MM.1S (cell line): ENCODE results near the gene PHF21B.

Source experiments
- DNase-seq: peaks from one replicate; pipeline ENCODE4 v3.0.0-alpha.2; 2015
- H2AFZ ChIP-seq: fragments of 300-600 bp; sonication (generic); 2 replicates; pipeline ENCODE4 v1.6.0; 2016; ENCODE audit warnings: antibody characterized with exemption, low read length
- H3F3A ChIP-seq: fragments of 300-600 bp; sonication (generic); 2 replicates; pipeline ENCODE4 v1.6.1; 2016; ENCODE audit warnings: mild to moderate bottlenecking, antibody characterized with exemption, low read length, moderate library complexity, mixed read lengths; ENCODE audit not compliant: insufficient read depth
- H3K27ac ChIP-seq: fragments of 300-600 bp; sonication (generic); 2 replicates; pipeline ENCODE4 v1.5.1; 2016; ENCODE audit warnings: mild to moderate bottlenecking, low read length
- H3K27me3 ChIP-seq: fragments of 300-600 bp; sonication (generic); replicated peaks from 2 replicates; pipeline ENCODE4 v1.6.0; 2016; ENCODE audit warnings: low read length; ENCODE audit not compliant: insufficient read depth
- H3K36me3 ChIP-seq: fragments of 300-600 bp; sonication (generic); replicated peaks from 2 replicates; pipeline ENCODE4 v1.6.1; 2016; ENCODE audit warnings: mild to moderate bottlenecking, low read length, mixed read lengths; ENCODE audit not compliant: insufficient read depth
- H3K4me1 ChIP-seq: fragments of 300-600 bp; sonication (generic); 2 replicates; pipeline ENCODE4 v1.6.1; 2016; ENCODE audit warnings: low read length, mixed read lengths
- H3K4me2 ChIP-seq: fragments of 300-600 bp; sonication (generic); 2 replicates; pipeline ENCODE4 v1.6.0; 2016; ENCODE audit warnings: low read depth, low read length
- H3K4me3 ChIP-seq: fragments of 300-600 bp; sonication (generic); 2 replicates; pipeline ENCODE4 v1.5.1; 2016; ENCODE audit warnings: low read length, mixed read lengths
- H3K79me2 ChIP-seq: fragments of 300-600 bp; sonication (generic); 2 replicates; pipeline ENCODE4 v1.6.1; 2016; ENCODE audit warnings: mixed run types, low read length, mixed read lengths
- H3K9ac ChIP-seq: fragments of 300-600 bp; sonication (generic); 2 replicates; pipeline ENCODE4 v1.6.1; 2016; ENCODE audit warnings: low read length, mixed read lengths
- H3K9me2 ChIP-seq: fragments of 300-600 bp; sonication (generic); replicated peaks from 2 replicates; pipeline ENCODE4 v1.6.1; 2016; ENCODE audit warnings: mild to moderate bottlenecking, low read length, mixed read lengths; ENCODE audit not compliant: insufficient read depth
- H3K9me3 ChIP-seq: fragments of 300-600 bp; sonication (generic); replicated peaks from 2 replicates; pipeline ENCODE4 v1.6.1; 2016; ENCODE audit warnings: mild to moderate bottlenecking, low read length, mixed read lengths; ENCODE audit not compliant: insufficient read depth
- H4K20me1 ChIP-seq: fragments of 300-600 bp; sonication (generic); 2 replicates; pipeline ENCODE4 v1.6.1; 2016; ENCODE audit warnings: mild to moderate bottlenecking, low read length, moderate library complexity, mixed read lengths; ENCODE audit not compliant: insufficient read depth
- CTCF ChIP-seq: fragments of 300-600 bp; sonication (generic); IDR thresholded peaks from 2 replicates; pipeline ENCODE4 v1.5.1; 2016; ENCODE audit warnings: antibody characterized with exemption, low read length, mixed read lengths
- EZH2 ChIP-seq: fragments of 300-600 bp; sonication (generic); optimal IDR thresholded peaks from 2 replicates; pipeline ENCODE3; 2017; ENCODE audit warnings: low read depth, mild to moderate bottlenecking, antibody characterized with exemption, low read length, mixed read lengths
- EZH2phosphoT487 ChIP-seq: fragments of 300-600 bp; sonication (generic); IDR thresholded peaks from 2 replicates; pipeline ENCODE4 v1.6.1; 2018; ENCODE audit warnings: antibody characterized with exemption, low read length

The PHF21B gene

GRCh38 chr22:44995105-44995514 is 14.7 kb downstream of the PHF21B start:
- DNase-seq: no peak
- TF ChIP-seq EZH2phosphoT487 (no peak), EZH2 (no peak), CTCF (no peak)
- no peaks in the 10 kb centered on the region for H3K9me2 ChIP-seq
- H3K4me1 ChIP-seq: no peaks in the 10 kb centered on the region
- H3K36me3 ChIP-seq: no peaks in the 10 kb centered on the region
- H3K79me2 ChIP-seq: no peaks in the 10 kb centered on the region
- H3K4me3 ChIP-seq: no peak overlapping the region
- no peak overlapping the region for H3K9ac ChIP-seq
- H4K20me1 ChIP-seq: no peaks in the 10 kb centered on the region
- H3K27me3 ChIP-seq: peaks cover 98% of the 10 kb centered on the region
- H3K4me2 ChIP-seq: no peak overlapping the region
- H3K9me3 ChIP-seq: no peaks in the 10 kb centered on the region
- H2AFZ ChIP-seq: no peak overlapping the region
- H3K27ac ChIP-seq: no peak overlapping the region
- H3F3A ChIP-seq: no peaks in the 10 kb centered on the region

GRCh38 chr22:44994399-44995104 is 15.3 kb downstream of the PHF21B start:
- no peaks in the 10 kb centered on the region for H3F3A ChIP-seq
- H3K9me2 ChIP-seq: no peaks in the 10 kb centered on the region
- H3K4me1 ChIP-seq: no peaks in the 10 kb centered on the region
- no peaks in the 10 kb centered on the region for H3K79me2 ChIP-seq
- no peak overlapping the region for H3K4me2 ChIP-seq
- H3K27ac ChIP-seq: no peak overlapping the region
- no peaks in the 10 kb centered on the region for H4K20me1 ChIP-seq
- TF ChIP-seq EZH2phosphoT487 (no peak), CTCF (no peak), EZH2 (no peak)
- no peak overlapping the region for H2AFZ ChIP-seq
- no peaks in the 10 kb centered on the region for H3K36me3 ChIP-seq
- no peak overlapping the region for H3K4me3 ChIP-seq
- peaks cover 97% of the 10 kb centered on the region for H3K27me3 ChIP-seq
- H3K9me3 ChIP-seq: no peaks in the 10 kb centered on the region
- H3K9ac ChIP-seq: no peak overlapping the region
- DNase-seq: no peak

GRCh38 chr22:44992166-44992565 is 17.6 kb downstream of the PHF21B start:
- DNase-seq: no peak
- no peak for TF ChIP-seq EZH2phosphoT487
- TF ChIP-seq EZH2: no peak
- no peak for TF ChIP-seq CTCF
- Histone ChIP-seq H3K36me3 (no peaks in the 10 kb centered on the region), H3K9ac (no peak overlapping the region), H3K27ac (no peak overlapping the region), H3K4me2 (no peak overlapping the region), H4K20me1 (no peaks in the 10 kb centered on the region), H3K4me1 (no peaks in the 10 kb centered on the region), H3K9me2 (no peaks in the 10 kb centered on the region), H3K4me3 (no peak overlapping the region), H2AFZ (no peak overlapping the region), H3K9me3 (no peaks in the 10 kb centered on the region), H3K79me2 (no peaks in the 10 kb centered on the region), H3F3A (no peaks in the 10 kb centered on the region), H3K27me3 (peaks cover 93% of the 10 kb centered on the region)
